Psoas muscle (tissue), 8 donors: ENCODE measurements around the gene CFAP206. TPM values are rescaled to one million over a fixed set of nuclear protein-coding genes. Genes with fewer than 3 reads are reported as not detected.

Source experiments
- ATAC-seq, 4 donors: fragments of 200-7000 bp; cut with Tn5 transposase; one replicate each; pipeline ENCODE4 v1.9.1; 2020; ENCODE audit warnings: moderate library complexity in 3 of 4, mild to moderate bottlenecking in 2 of 4
- DNase-seq, 2 donors: peaks; one replicate each; pipeline ENCODE4 v3.0.0-alpha.2; 2020
- H3K27ac ChIP-seq: fragments of 200-600 bp; one replicate; pipeline ENCODE4 v1.8.0; 2022
- H3K27me3 ChIP-seq, 3 donors: fragments of 200-600 bp in 1 of 3; one replicate each; pipeline versions ENCODE4 v1.6.1 to v1.8.0; 2013 to 2022; ENCODE audit warnings: low read length in 2 of 3, mild to moderate bottlenecking in 2 of 3, moderate library complexity in 1 of 3; ENCODE audit not compliant: insufficient read depth in 3 of 3
- H3K36me3 ChIP-seq, 2 donors: fragments of 200-600 bp in 1 of 2; one replicate each; pipeline versions ENCODE4 v1.6.1 to v1.8.0; 2013 to 2022; ENCODE audit warnings: low read depth in 1 of 2, mild to moderate bottlenecking in 1 of 2, moderate library complexity in 1 of 2; ENCODE audit not compliant: insufficient read depth in 1 of 2
- H3K4me1 ChIP-seq: fragments of 200-600 bp; one replicate; pipeline ENCODE4 v1.8.0; 2022
- H3K4me3 ChIP-seq: fragments of 200-600 bp; one replicate; pipeline ENCODE4 v1.8.0; 2022; ENCODE audit warnings: mild to moderate bottlenecking
- H3K9me3 ChIP-seq: fragments of 200-600 bp; one replicate; pipeline ENCODE4 v1.8.0; 2022
- CTCF ChIP-seq: fragments of 200-600 bp; IDR thresholded peaks from one replicate; pipeline ENCODE4 v1.8.0; 2022; ENCODE audit warnings: antibody characterized with exemption
- WGBS, 3 donors: extraction: QIAGEN DNeasy Blood & Tissue Kit; methylation state at CpG; one replicate each; pipeline versions ENCODE4 v1.1.6 to v1.1.7; 2013; 5-methylcytosine and 5-hydroxymethylcytosine counted together
- intact Hi-C, 2 donors: fragments of 100-400 bp; cut with DNase I; formaldehyde crosslinking; loops; one replicate each; pipeline versions ENCODE4 v1.11.0 to v1.14.2; 2022
- polyA plus RNA-seq, 3 donors: library from polyadenylated mRNA; stranded (reverse); fragments of 200-250 nt; gene quantifications; one replicate each; pipeline ENCODE4 v1.2.3, GENCODE V29; 2013
- total RNA-seq, 4 donors: library from RNA; stranded (reverse); fragmentation: NEBNext Ultra II Directional in 2 of 4; extraction: Animal tissue kit (Norgen Biotek cat#: 25700) in 2 of 4; gene quantifications; one replicate each; pipeline versions ENCODE4 v1.2.1 to v1.2.4, GENCODE V29; 2021 to 2023
- donor health status: healthy with polysubstance abuse.
- donor health status: DM: no; HTN: no; CAD: no; lungs with moderate emphysema.
- donor health status: Bipolar disorder and iron deficiency.
- donor health status: healthy.
- donor health status: DM: yes; HTN: yes; CAD: no.
- donor health status: DM: no; HTN: no; CAD: no.
- donor health status: DM: no; HTN: no; CAD: no.
- donor health status: DM: yes; HTN: yes; CAD: no.

CFAP206 gene
- total and polyA plus RNA-seq, 7 donors: 0.10 to 0.70 (median 0.10) TPM; not detected in 4

DNA sequence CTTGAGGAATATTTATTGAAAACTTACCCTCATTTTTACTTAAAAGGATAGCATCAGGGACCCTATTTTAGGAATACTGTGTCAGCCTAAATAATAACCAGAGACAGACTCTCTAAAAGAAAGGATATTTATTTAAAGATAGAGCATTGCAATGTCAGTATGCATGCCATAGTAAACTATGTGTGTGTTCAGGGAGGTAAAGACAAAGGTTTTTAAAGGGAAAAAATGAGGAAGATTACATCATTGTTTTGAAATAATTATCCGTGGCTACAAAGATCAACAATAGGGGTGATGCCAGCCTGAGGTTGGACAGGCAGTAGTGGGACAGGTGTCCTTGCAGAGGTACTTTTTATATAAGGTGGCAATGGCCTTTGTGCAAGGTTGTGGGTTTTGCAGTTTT, 23.7 kb upstream of the CFAP206 start:
- intact Hi-C loops: no loop called here
- Histone ChIP-seq H3K4me3 (no peak overlapping the region), H3K9me3 (no peaks in the 10 kb centered on the region), H3K27me3 (no peaks in the 10 kb centered on the region), H3K4me1 (no peaks in the 10 kb centered on the region), H3K36me3 (no peaks in the 10 kb centered on the region), H3K27ac (no peak overlapping the region)
- DNase-seq: no peak
- 57 to 63% (median 60%) methylated on average over 1 of the region's 1 CpG for WGBS, 3 donors
- no peak for ATAC-seq
- no peak for TF ChIP-seq CTCF

- DNase-seq (no peak), ATAC-seq (no peak)
- 74 to 79% (median 76%) methylated on average over 3 of the region's 3 CpGs for WGBS, 3 donors
- Histone ChIP-seq H3K9me3 (no peaks in the 10 kb centered on the region), H3K27me3 (no peaks in the 10 kb centered on the region), H3K27ac (no peak overlapping the region), H3K4me3 (no peak overlapping the region), H3K36me3 (no peaks in the 10 kb centered on the region), H3K4me1 (no peaks in the 10 kb centered on the region)
- TF ChIP-seq CTCF: no peak
- intact Hi-C loops: no loop called here
Observed at GRCh38 chr6:87384449-87384848, 23.3 kb upstream of the CFAP206 start.

- H3K4me3 ChIP-seq: no peak overlapping the region
- intact Hi-C loops: loop anchor here in 1 of 2 donors (5.0 kb wide), 2 partner anchors 81 to 1481 kb away; partner anchors contain the start of gene SLC35A1
- H3K27ac ChIP-seq: no peak overlapping the region
- H3K4me1 ChIP-seq: no peaks in the 10 kb centered on the region
- DNase-seq (no peak), ATAC-seq (no peak)
- H3K36me3 ChIP-seq: no peaks in the 10 kb centered on the region
- no peaks in the 10 kb centered on the region for H3K9me3 ChIP-seq
- TF ChIP-seq CTCF: no peak
- 57 to 69% (median 58%) methylated on average over 3 of the region's 3 CpGs for WGBS, 3 donors
- no peaks in the 10 kb centered on the region for H3K27me3 ChIP-seq
Observed at GRCh38 chr6:87391334-87391733, 16.4 kb upstream of the CFAP206 start.

DNA sequence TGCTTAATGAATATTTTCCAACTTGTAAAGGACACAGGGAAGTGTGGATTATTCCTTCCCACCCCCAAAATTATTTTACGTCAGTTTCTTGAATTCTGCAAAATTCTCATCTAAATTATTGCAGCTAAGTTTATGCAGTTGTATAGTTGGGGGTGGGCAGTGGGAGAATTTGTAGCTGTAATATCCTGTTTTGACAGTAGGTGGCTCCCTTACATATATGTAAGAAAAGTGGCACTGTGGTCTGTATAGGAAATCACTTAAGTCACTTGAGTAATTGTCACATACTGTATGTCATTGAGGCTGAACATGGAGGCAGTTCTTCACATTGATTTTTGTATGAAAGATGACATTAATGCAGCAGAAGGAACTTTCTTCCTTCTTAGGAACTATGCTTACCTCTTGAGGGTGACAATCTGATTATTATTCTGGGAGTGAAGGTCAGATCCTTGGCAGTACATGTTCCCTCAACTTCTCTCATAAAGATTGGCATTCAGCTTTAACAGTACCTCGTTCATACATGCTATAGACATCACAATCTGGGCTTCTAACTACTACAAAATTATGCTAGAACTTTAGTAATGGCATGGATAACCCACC, 14.6 kb upstream of the CFAP206 start:
- WGBS, 3 donors: 4 to 12% (median 7%) methylated on average over 2 of the region's 2 CpGs
- peak; percentile 66 to 88 (median 85) for ATAC-seq

More for the DNA sequence above, 14.6 kb upstream of the CFAP206 start:
- H3K4me3 ChIP-seq: no peak overlapping the region
- no peaks in the 10 kb centered on the region for H3K36me3 ChIP-seq
- peak; percentile 79 for TF ChIP-seq CTCF
- intact Hi-C loops: loop anchor here in 1 of 2 donors (5.0 kb wide), 2 partner anchors 79 to 1479 kb away; partner anchors contain the start of gene SLC35A1
- no peaks in the 10 kb centered on the region for H3K9me3 ChIP-seq
- DNase-seq: no peak
- no peaks in the 10 kb centered on the region for H3K27me3 ChIP-seq
- no peaks in the 10 kb centered on the region for H3K4me1 ChIP-seq
- H3K27ac ChIP-seq: no peak overlapping the region
